Endothelial cell of umbilical vein (primary cell): ENCODE results near the gene TGFBR3. TPM values are rescaled to one million over a fixed set of nuclear protein-coding genes. Genes with fewer than 3 reads are reported as not detected.

Source experiments
- BruUV-seq: library from RNA; stranded (reverse); fragments of 400-500 nt; replicated peaks from 2 replicates; lab custom pipeline; 2021; lab: Mats Ljungman, UMichigan
- CTCF ChIA-PET: fragments of 300-600, 350-600 bp; sonication (Branson Sonifier 250); formaldehyde crosslinking; loops from one replicate; lab custom pipeline; 2021; ENCODE audit warnings: antibody characterized with exemption, inconsistent platforms; lab: Charles Lee
- POLR2A ChIA-PET: fragments of 300-600, 350-600 bp; sonication (Branson Sonifier 250); formaldehyde crosslinking; loops from one replicate; lab custom pipeline; 2021; ENCODE audit warnings: antibody characterized with exemption, inconsistent platforms; lab: Charles Lee
- DNase-seq: peaks from one replicate; pipeline ENCODE4 v3.0.0-alpha.2; 2011; ENCODE audit warnings: low read depth, low spot score
- FAIRE-seq: peaks from 2 replicates; lab custom pipeline; 2011; peaks lifted over from hg19 to GRCh38; lab: Jason Lieb, UNC
- H2AFZ ChIP-seq: 2 replicates; pipeline ENCODE4 v1.6.0; 2012; ENCODE audit warnings: low read depth, low read length, control low read depth, inconsistent platforms
- H3K27ac ChIP-seq: 2 replicates; pipeline ENCODE4 v1.5.1; 2011; ENCODE audit warnings: low read depth, mild to moderate bottlenecking, control low read depth, low read length, moderate library complexity; ENCODE audit not compliant: insufficient read depth
- H3K27me3 ChIP-seq, 2 experiments: 2 replicates each; pipeline versions ENCODE4 v1.6.0 to v1.6.1; 2011; ENCODE audit warnings: low read length in 2 of 2, mixed read lengths in 1 of 2; ENCODE audit not compliant: control insufficient read depth in 2 of 2, insufficient read depth in 2 of 2
- H3K36me3 ChIP-seq, 2 experiments: 2 replicates in 1 of 2; 3 replicates in 1 of 2; pipeline ENCODE4 v1.5.1; 2011; ENCODE audit warnings: low read length in 2 of 2, mild to moderate bottlenecking in 1 of 2, moderate library complexity in 1 of 2; ENCODE audit not compliant: control insufficient read depth in 2 of 2, insufficient read depth in 2 of 2; ENCODE audit errors: extremely low read depth in 1 of 2
- H3K4me1 ChIP-seq: 3 replicates; pipeline ENCODE4 v1.5.1; 2011; ENCODE audit warnings: mild to moderate bottlenecking, low read length; ENCODE audit not compliant: control insufficient read depth, insufficient read depth; ENCODE audit errors: extremely low read depth
- H3K4me2 ChIP-seq: 2 replicates; pipeline ENCODE4 v1.6.1; 2011; ENCODE audit warnings: low read length, control low read depth, mixed read lengths; ENCODE audit not compliant: insufficient read depth
- H3K4me3 ChIP-seq, 3 experiments: fragments of 200-600 bp in 1 of 3; sonication (generic), shearing (Covaris generic) in 1 of 3; replicated peaks in 1 of 3; 2 replicates each; pipeline ENCODE4 v1.5.1; 2011 to 2016; ENCODE audit warnings: control low read depth in 3 of 3, low read length in 3 of 3, mild to moderate bottlenecking in 2 of 3, inconsistent platforms in 1 of 3, low read depth in 1 of 3, moderate library complexity in 1 of 3; ENCODE audit not compliant: insufficient read depth in 1 of 3
- H3K79me2 ChIP-seq: 2 replicates; pipeline ENCODE4 v1.6.0; 2012; ENCODE audit warnings: low read length, inconsistent platforms; ENCODE audit not compliant: control insufficient read depth, insufficient read depth
- H3K9ac ChIP-seq: replicated peaks from 2 replicates; pipeline ENCODE3; 2011; ENCODE audit warnings: low read length, control low read depth; ENCODE audit not compliant: insufficient read depth; ENCODE audit errors: extremely low read depth
- H3K9me1 ChIP-seq: replicated peaks from 3 replicates; pipeline ENCODE4 v1.6.0; 2011; ENCODE audit warnings: mild to moderate bottlenecking, low read length; ENCODE audit not compliant: control insufficient read depth, insufficient read depth; ENCODE audit errors: extremely low read depth
- H3K9me3 ChIP-seq: replicated peaks from 2 replicates; pipeline ENCODE4 v1.5.1; 2012; ENCODE audit warnings: low read length, inconsistent platforms; ENCODE audit not compliant: control insufficient read depth, insufficient read depth
- H4K20me1 ChIP-seq: replicated peaks from 2 replicates; pipeline ENCODE3; 2011; ENCODE audit warnings: mild to moderate bottlenecking, low read length; ENCODE audit not compliant: control insufficient read depth, insufficient read depth; ENCODE audit errors: extremely low read depth
- EZH2 ChIP-seq: IDR thresholded peaks from 2 replicates; pipeline ENCODE4 v1.6.1; 2012; ENCODE audit warnings: borderline replicate concordance, low read depth, mild to moderate bottlenecking, moderate library complexity, low read length, inconsistent platforms; ENCODE audit not compliant: severe bottlenecking
- FOS ChIP-seq: IDR thresholded peaks from 2 replicates; pipeline ENCODE4 v1.6.1; 2011; ENCODE audit warnings: mild to moderate bottlenecking, low read length, moderate library complexity, borderline replicate concordance; ENCODE audit not compliant: insufficient read depth
- GATA2 ChIP-seq: IDR thresholded peaks from 2 replicates; pipeline ENCODE4 v1.7.0; 2011; ENCODE audit warnings: low read depth, mild to moderate bottlenecking, moderate library complexity, mixed read lengths, low read length; ENCODE audit not compliant: insufficient read length, insufficient read depth
- JUN ChIP-seq: IDR thresholded peaks from 2 replicates; pipeline ENCODE4 v1.6.1; 2011; ENCODE audit warnings: borderline replicate concordance, low read depth; ENCODE audit not compliant: insufficient read length, insufficient read depth
- MAX ChIP-seq: IDR thresholded peaks from 2 replicates; pipeline ENCODE4 v1.6.1; 2011; ENCODE audit not compliant: insufficient read depth, insufficient read length
- MYC ChIP-seq: IDR thresholded peaks from one replicate; pipeline ENCODE4 v1.6.1; 2011; ENCODE audit warnings: mild to moderate bottlenecking, low read depth, low read length
- POLR2A ChIP-seq: IDR thresholded peaks from 2 replicates; pipeline ENCODE4 v1.6.1; 2012; ENCODE audit warnings: low read depth, mild to moderate bottlenecking, control low read depth, low read length
- POLR2AphosphoS5 ChIP-seq: IDR thresholded peaks from 2 replicates; pipeline ENCODE4 v1.6.1; 2012; ENCODE audit warnings: low read depth, mild to moderate bottlenecking, control low read depth, low read length, moderate library complexity; ENCODE audit not compliant: insufficient read depth
- dilution Hi-C: fragments of 300-500 bp; cut with MboI; formaldehyde crosslinking; loops from one replicate; pipeline ENCODE4 v1.15.0; 2019; ENCODE audit warnings: low sequenced_read_pairs; ENCODE audit not compliant: extremely low pct_ligation_motif_present
- intact Hi-C: fragments of 100-400 bp; cut with micrococcal nuclease; formaldehyde crosslinking; loops from one replicate; pipeline ENCODE4 v1.10.0; 2022
- polyA plus RNA-seq, 4 experiments: library from polyadenylated mRNA; depleted of rRNA in 3 of 4; stranded (reverse) in 3 of 4; unstranded in 1 of 4; fragments of >200 nt; gene quantifications; 2 replicates each; pipeline versions ENCODE4 v1.2.1 to v1.2.3, GENCODE V29; 2011 to 2012; ENCODE audit warnings: missing spikeins in 1 of 4
- total RNA-seq: library from RNA; stranded (reverse); gene quantifications from 2 replicates; pipeline ENCODE4 v1.2.3, GENCODE V29; 2021
- TF ChIP-seq, protein P1 (sequence below), 2 donors: IDR thresholded peaks; 1 replicate in 1 of 2; 2 replicates in 1 of 2; pipeline ENCODE4 v1.5.1; 2011; ENCODE audit warnings: low read length in 2 of 2, mild to moderate bottlenecking in 2 of 2, moderate library complexity in 2 of 2, control low read depth in 1 of 2, inconsistent platforms in 1 of 2, low read depth in 1 of 2; ENCODE audit not compliant: insufficient read depth in 1 of 2; ENCODE audit errors: extremely low read depth in 1 of 2

The TGFBR3 gene
- total and polyA plus RNA-seq, 2 donors (not counting 3 experiments of a cell fraction or from before 2014, with no cell fraction given): 8.0 to 13.4 TPM

- dilution Hi-C loops (no loop called here), intact Hi-C loops (no loop called here)
- Histone ChIP-seq H3K27ac (no peak overlapping the region), H2AFZ (no peak overlapping the region), H3K9me3 (no peaks in the 10 kb centered on the region), H3K27me3 (no peaks in the 10 kb centered on the region), H3K4me3 (no peak overlapping the region), H3K4me2 (no peak overlapping the region), H3K9me1 (no peaks in the 10 kb centered on the region), H3K79me2 (no peaks in the 10 kb centered on the region), H3K9ac (no peak overlapping the region), H3K4me1 (peaks cover 18% of the 10 kb centered on the region), H4K20me1 (no peaks in the 10 kb centered on the region), H3K36me3 (no peaks in the 10 kb centered on the region)
- ChIA-PET POLR2A (no interaction called here), CTCF (interaction anchor here (0.6 to 1.4 kb wide), 2 partner anchors 11 to 76 kb away, joined by 3 read pairs; no protein-coding TSS in a partner anchor)
- no peak for DNase-seq
- no peak for TF ChIP-seq GATA2
- no peak for TF ChIP-seq FOS
- no peak for TF ChIP-seq EZH2
- TF ChIP-seq, protein P1, sequence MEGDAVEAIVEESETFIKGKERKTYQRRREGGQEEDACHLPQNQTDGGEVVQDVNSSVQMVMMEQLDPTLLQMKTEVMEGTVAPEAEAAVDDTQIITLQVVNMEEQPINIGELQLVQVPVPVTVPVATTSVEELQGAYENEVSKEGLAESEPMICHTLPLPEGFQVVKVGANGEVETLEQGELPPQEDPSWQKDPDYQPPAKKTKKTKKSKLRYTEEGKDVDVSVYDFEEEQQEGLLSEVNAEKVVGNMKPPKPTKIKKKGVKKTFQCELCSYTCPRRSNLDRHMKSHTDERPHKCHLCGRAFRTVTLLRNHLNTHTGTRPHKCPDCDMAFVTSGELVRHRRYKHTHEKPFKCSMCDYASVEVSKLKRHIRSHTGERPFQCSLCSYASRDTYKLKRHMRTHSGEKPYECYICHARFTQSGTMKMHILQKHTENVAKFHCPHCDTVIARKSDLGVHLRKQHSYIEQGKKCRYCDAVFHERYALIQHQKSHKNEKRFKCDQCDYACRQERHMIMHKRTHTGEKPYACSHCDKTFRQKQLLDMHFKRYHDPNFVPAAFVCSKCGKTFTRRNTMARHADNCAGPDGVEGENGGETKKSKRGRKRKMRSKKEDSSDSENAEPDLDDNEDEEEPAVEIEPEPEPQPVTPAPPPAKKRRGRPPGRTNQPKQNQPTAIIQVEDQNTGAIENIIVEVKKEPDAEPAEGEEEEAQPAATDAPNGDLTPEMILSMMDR (IDR thresholded peaks at IDR 0.05; ENCODE audit: extremely low read depth in 1 of 2, insufficient read depth in 1 of 2, low read depth in 1 of 2, low read length in 2 of 2): no peak
- TF ChIP-seq MAX: no peak
- TF ChIP-seq MYC: no peak
- TF ChIP-seq POLR2AphosphoS5: no peak
- no peak for TF ChIP-seq POLR2A
- no peak for TF ChIP-seq JUN
- no peak for FAIRE-seq
- no TSS peak for BruUV-seq
Observed at GRCh38 chr1:91916811-91917460, 31.0 kb upstream of the TGFBR3 start.
